GM12878 (cell line): ENCODE measurements around the gene ABI1. TPM values are rescaled to one million over a fixed set of nuclear protein-coding genes. Genes with fewer than 3 reads are reported as not detected.

Source experiments
- ATAC-seq: fragments of 200-7000 bp; cut with Tn5 transposase; 3 replicates; pipeline ENCODE4 v1.9.1; 2020; ENCODE audit warnings: mild to moderate bottlenecking, moderate library complexity
- BruUV-seq: library from RNA; stranded (reverse); fragments of 400-500 nt; replicated peaks from 2 replicates; lab custom pipeline; 2021; lab: Mats Ljungman, UMichigan
- CTCF ChIA-PET: fragments of 300-600 bp; sonication (Branson Sonifier 250); formaldehyde crosslinking; extraction: SDS; loops from one replicate; lab custom pipeline; 2021; ENCODE audit warnings: inconsistent platforms; lab: Yijun Ruan, JAX
- POLR2A ChIA-PET: fragments of 350-600 bp; formaldehyde crosslinking; extraction: SDS; loops from one replicate; lab custom pipeline; 2021; ENCODE audit warnings: inconsistent platforms; lab: Charles Lee
- RAD21 ChIA-PET: fragments of 300-600 bp; sonication (Branson Sonifier 250); formaldehyde crosslinking; loops from one replicate; lab custom pipeline; 2023; ENCODE audit warnings: antibody characterized with exemption; ENCODE audit not compliant: unreplicated experiment; lab: Charles Lee
- SMC1A ChIA-PET: fragments of 300-600 bp; sonication (Branson Sonifier 250); formaldehyde crosslinking; loops from one replicate; lab custom pipeline; 2023; ENCODE audit not compliant: unreplicated experiment, uncharacterized antibody; lab: Charles Lee
- DNase-seq: peaks from one replicate; pipeline ENCODE4 v3.0.0-alpha.2; 2011; ENCODE audit warnings: low read depth, low spot score
- FAIRE-seq: peaks from 3 replicates; lab custom pipeline; 2011; peaks lifted over from hg19 to GRCh38; lab: Jason Lieb, UNC
- H2AFZ ChIP-seq: 2 replicates; pipeline ENCODE4 v1.6.0; 2011; ENCODE audit warnings: low read depth, low read length, control low read depth; ENCODE audit not compliant: control insufficient read depth
- H3K27ac ChIP-seq: 2 replicates; pipeline ENCODE4 v1.5.1; 2011; ENCODE audit warnings: control low read depth; ENCODE audit not compliant: control insufficient read depth, insufficient read depth
- H3K27me3 ChIP-seq, 2 experiments: replicated peaks in 1 of 2; 2 replicates each; pipeline versions ENCODE4 v1.6.0 to v1.6.1; 2011; ENCODE audit warnings: low read length in 1 of 2; ENCODE audit not compliant: control insufficient read depth in 2 of 2, insufficient read depth in 2 of 2
- H3K36me3 ChIP-seq, 2 experiments: 2 replicates each; pipeline ENCODE4 v1.5.1; 2011; ENCODE audit warnings: low read length in 1 of 2; ENCODE audit not compliant: control insufficient read depth in 2 of 2, insufficient read depth in 2 of 2
- H3K4me1 ChIP-seq: 2 replicates; pipeline ENCODE4 v1.6.1; 2011; ENCODE audit warnings: mild to moderate bottlenecking, low read length, moderate library complexity, mixed read lengths; ENCODE audit not compliant: control insufficient read depth, insufficient read depth
- H3K4me2 ChIP-seq: 2 replicates; pipeline ENCODE4 v1.6.0; 2011; ENCODE audit warnings: control low read depth; ENCODE audit not compliant: control insufficient read depth, insufficient read depth
- H3K4me3 ChIP-seq: fragments of 200-600 bp; sonication (generic); 2 replicates; pipeline ENCODE4 v1.5.1; 2016
- H3K79me2 ChIP-seq: 2 replicates; pipeline ENCODE4 v1.6.0; 2011; ENCODE audit warnings: low read length; ENCODE audit not compliant: control insufficient read depth, insufficient read depth
- H3K9ac ChIP-seq: 2 replicates; pipeline ENCODE4 v1.8.0; 2011; ENCODE audit warnings: low read length, control low read depth, mixed read lengths; ENCODE audit not compliant: control insufficient read depth, insufficient read depth
- H3K9me3 ChIP-seq: replicated peaks from 3 replicates; pipeline ENCODE4 v1.5.1; 2011; ENCODE audit warnings: mild to moderate bottlenecking, low read length; ENCODE audit not compliant: control insufficient read depth, insufficient read depth
- H4K20me1 ChIP-seq: 2 replicates; pipeline ENCODE4 v1.6.0; 2011; ENCODE audit not compliant: control insufficient read depth, insufficient read depth
- BCLAF1 ChIP-seq: fragments of 450-650 bp; IDR thresholded peaks from 2 replicates; pipeline ENCODE4 v1.6.1; 2017; ENCODE audit warnings: antibody characterized with exemption, mild to moderate bottlenecking, moderate library complexity
- FOXM1 ChIP-seq: IDR thresholded peaks from 2 replicates; pipeline ENCODE4 v1.6.1; 2012; ENCODE audit warnings: low read depth, mild to moderate bottlenecking, inconsistent platforms, low read length, moderate library complexity
- HDAC6 ChIP-seq: fragments of 200-600 bp; sonication (generic); IDR thresholded peaks from one replicate; pipeline ENCODE4 v1.8.0; 2017; ENCODE audit warnings: antibody characterized with exemption; ENCODE audit not compliant: unreplicated experiment
- JUND ChIP-seq: IDR thresholded peaks from 2 replicates; pipeline ENCODE4 v1.6.1; 2012; ENCODE audit warnings: low read depth, mild to moderate bottlenecking, low read length, improper control_type of control experiment, moderate library complexity
- SPI1 ChIP-seq: IDR thresholded peaks from 2 replicates; pipeline ENCODE4 v1.6.1; 2011; ENCODE audit warnings: low read depth, mild to moderate bottlenecking, low read length, moderate library complexity, borderline replicate concordance; ENCODE audit not compliant: insufficient read depth
- SREBF1 ChIP-seq: IDR thresholded peaks from 2 replicates; pipeline ENCODE4 v1.6.1; 2012; ENCODE audit warnings: mild to moderate bottlenecking, low read length
- SREBF2 ChIP-seq: IDR thresholded peaks from 2 replicates; pipeline ENCODE4 v1.6.1; 2012; ENCODE audit warnings: mild to moderate bottlenecking, low read length
- YY1 ChIP-seq: IDR thresholded peaks from 2 replicates; pipeline ENCODE4 v1.6.1; 2011; ENCODE audit warnings: low read depth, mild to moderate bottlenecking, low read length
- ZNF24 ChIP-seq: fragments of 450-650 bp; IDR thresholded peaks from 2 replicates; pipeline ENCODE4 v1.6.1; 2017; ENCODE audit warnings: antibody characterized with exemption, mild to moderate bottlenecking
- WGBS: methylation state at CpG from one replicate; pipeline ENCODE4 v1.1.6; 2016; ENCODE audit warnings: low lambda C conversion rate; ENCODE audit not compliant: insufficient replicate concordance, insufficient coverage; ENCODE audit errors: missing lambda C conversion rate; 5-methylcytosine and 5-hydroxymethylcytosine counted together
- in situ Hi-C: fragments of 300-500 bp; cut with MboI; formaldehyde crosslinking; loops from 9 replicates; pipeline ENCODE4 v1.14.3; 2018; ENCODE audit warnings: mixed read lengths
- intact Hi-C: fragments of 100-400 bp; cut with micrococcal nuclease; formaldehyde crosslinking; loops from one replicate; pipeline ENCODE4 v1.14.2; 2022; ENCODE audit not compliant: unreplicated experiment
- polyA plus RNA-seq, 11 experiments: library from polyadenylated mRNA; depleted of rRNA in 4 of 11; unstranded in 6 of 11; stranded (reverse) in 5 of 11; fragments of >200 nt; fragmentation: Nextera tagmentation in 4 of 11; fragmentation: Illumina TruSeq in 1 of 11; extraction: Ambion mirVana in 4 of 11; extraction: Trizol in 1 of 11; gene quantifications; 1 replicate in 1 of 11; 2 replicates in 10 of 11; pipeline versions ENCODE4 v1.2.1 to v1.2.3, GENCODE V29; 2011 to 2016; ENCODE audit warnings: inconsistent platforms in 2 of 11, missing spikeins in 2 of 11, low read depth in 1 of 11
- total RNA-seq, 4 experiments: library from RNA; depleted of rRNA in 3 of 4; stranded (reverse); fragments of >200 nt in 3 of 4; fragmentation: Illumina TruSeq in 1 of 4; extraction: Trizol in 1 of 4; gene quantifications; 2 replicates each; pipeline versions ENCODE4 v1.2.1 to v1.2.3, GENCODE V29; 2013 to 2021
- TF ChIP-seq, protein P1 (sequence below): fragments of 450-650 bp; formaldehyde crosslinking; IDR thresholded peaks from 2 replicates; pipeline ENCODE4 v1.4.0; 2022; ENCODE audit warnings: mild to moderate bottlenecking, moderate library complexity
- TF ChIP-seq, protein P2 (sequence below): fragments of 150-350 bp; IDR thresholded peaks from 2 replicates; pipeline ENCODE4 v1.6.1; 2016; ENCODE audit warnings: low read depth, low read length

The ABI1 gene
- total and polyA plus RNA-seq, 10 of the 15 experiments (the other 5 are each of a cell fraction or from before 2014, with no cell fraction given): 31.2 to 73.2 (median 50.7) TPM

DNA sequence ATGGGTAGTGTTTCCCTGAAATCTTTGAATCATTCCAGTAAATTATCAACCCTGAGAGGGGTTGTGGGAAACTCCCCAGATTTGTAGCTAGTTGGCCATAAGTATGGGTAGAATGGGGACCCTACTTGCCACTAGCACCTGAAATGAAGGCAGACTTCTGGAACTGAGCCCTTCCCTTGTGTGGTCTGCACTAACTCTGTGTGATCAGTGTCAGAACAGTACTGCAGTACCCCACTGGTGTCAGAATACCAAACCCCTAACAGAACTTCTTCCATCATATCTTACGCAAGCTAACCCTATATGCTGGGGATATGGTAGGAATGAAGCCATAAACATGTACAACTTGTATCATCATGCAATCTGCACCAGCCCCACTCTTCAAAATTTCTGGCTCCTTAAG is 50.8 kb downstream of the ABI1 start (continued):
- TF ChIP-seq, protein P1, sequence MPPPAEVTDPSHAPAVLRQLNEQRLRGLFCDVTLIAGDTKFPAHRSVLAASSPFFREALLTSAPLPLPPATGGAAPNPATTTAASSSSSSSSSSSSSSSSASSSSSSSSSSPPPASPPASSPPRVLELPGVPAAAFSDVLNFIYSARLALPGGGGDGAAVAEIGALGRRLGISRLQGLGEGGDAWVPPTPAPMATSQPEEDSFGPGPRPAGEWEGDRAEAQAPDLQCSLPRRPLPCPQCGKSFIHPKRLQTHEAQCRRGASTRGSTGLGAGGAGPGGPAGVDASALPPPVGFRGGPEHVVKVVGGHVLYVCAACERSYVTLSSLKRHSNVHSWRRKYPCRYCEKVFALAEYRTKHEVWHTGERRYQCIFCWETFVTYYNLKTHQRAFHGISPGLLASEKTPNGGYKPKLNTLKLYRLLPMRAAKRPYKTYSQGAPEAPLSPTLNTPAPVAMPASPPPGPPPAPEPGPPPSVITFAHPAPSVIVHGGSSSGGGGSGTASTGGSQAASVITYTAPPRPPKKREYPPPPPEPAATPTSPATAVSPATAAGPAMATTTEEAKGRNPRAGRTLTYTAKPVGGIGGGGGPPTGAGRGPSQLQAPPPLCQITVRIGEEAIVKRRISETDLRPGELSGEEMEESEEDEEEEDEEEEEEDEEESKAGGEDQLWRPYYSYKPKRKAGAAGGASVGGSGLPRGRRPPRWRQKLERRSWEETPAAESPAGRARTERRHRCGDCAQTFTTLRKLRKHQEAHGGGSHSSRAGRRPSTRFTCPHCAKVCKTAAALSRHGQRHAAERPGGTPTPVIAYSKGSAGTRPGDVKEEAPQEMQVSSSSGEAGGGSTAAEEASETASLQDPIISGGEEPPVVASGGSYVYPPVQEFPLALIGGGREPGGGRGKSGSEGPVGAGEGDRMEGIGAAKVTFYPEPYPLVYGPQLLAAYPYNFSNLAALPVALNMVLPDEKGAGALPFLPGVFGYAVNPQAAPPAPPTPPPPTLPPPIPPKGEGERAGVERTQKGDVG (CRISPR knock-in tag): no peak
- TF ChIP-seq FOXM1 (no peak), SPI1 (no peak), JUND (no peak), HDAC6 (no peak), ZNF24 (no peak)

- Histone ChIP-seq H3K27ac (no peak overlapping the region; the same call in 1 of the 2 replicates), H3K79me2 (peaks cover 72% of the 10 kb centered on the region), H3K9me3 (no peaks in the 10 kb centered on the region), H2AFZ (no peak overlapping the region), H4K20me1 (no peaks in the 10 kb centered on the region), H3K9ac (no peak overlapping the region), H3K4me2 (no peak overlapping the region), H3K4me1 (peaks cover 19% of the 10 kb centered on the region), H3K36me3 (no peaks in the 10 kb centered on the region; a peak in 1 of 4 replicates), H3K27me3 (no peaks in the 10 kb centered on the region), H3K4me3 (no peak overlapping the region)
- FAIRE-seq: no peak
- SMC1A ChIA-PET: interaction anchor here (0.8 to 4.5 kb wide), 5 partner anchors 9 to 52 kb away, joined by 3 to 31 read pairs (median 3); no protein-coding TSS in a partner anchor
- ATAC-seq: no peak
- in situ Hi-C loops (no loop called here), intact Hi-C loops (no loop called here)
- POLR2A ChIA-PET: interaction anchor here (0.6 to 0.9 kb wide), 2 partner anchors 29 to 52 kb away, joined by 3 to 4 read pairs; no protein-coding TSS in a partner anchor
- WGBS: 67% methylated on average over 4 of the region's 4 CpGs
- CTCF ChIA-PET: interaction anchor here (1.2 to 1.3 kb wide), 3 partner anchors 27 to 81 kb away, joined by 3 to 4 read pairs (median 4); partner anchors contain the start of gene ABI1
- RAD21 ChIA-PET: interaction anchor here (0.9 to 1.2 kb wide), 2 partner anchors 9 to 27 kb away, joined by 3 to 4 read pairs; no protein-coding TSS in a partner anchor
- BruUV-seq: no TSS peak
- no peak for DNase-seq
- TF ChIP-seq, protein P2, sequence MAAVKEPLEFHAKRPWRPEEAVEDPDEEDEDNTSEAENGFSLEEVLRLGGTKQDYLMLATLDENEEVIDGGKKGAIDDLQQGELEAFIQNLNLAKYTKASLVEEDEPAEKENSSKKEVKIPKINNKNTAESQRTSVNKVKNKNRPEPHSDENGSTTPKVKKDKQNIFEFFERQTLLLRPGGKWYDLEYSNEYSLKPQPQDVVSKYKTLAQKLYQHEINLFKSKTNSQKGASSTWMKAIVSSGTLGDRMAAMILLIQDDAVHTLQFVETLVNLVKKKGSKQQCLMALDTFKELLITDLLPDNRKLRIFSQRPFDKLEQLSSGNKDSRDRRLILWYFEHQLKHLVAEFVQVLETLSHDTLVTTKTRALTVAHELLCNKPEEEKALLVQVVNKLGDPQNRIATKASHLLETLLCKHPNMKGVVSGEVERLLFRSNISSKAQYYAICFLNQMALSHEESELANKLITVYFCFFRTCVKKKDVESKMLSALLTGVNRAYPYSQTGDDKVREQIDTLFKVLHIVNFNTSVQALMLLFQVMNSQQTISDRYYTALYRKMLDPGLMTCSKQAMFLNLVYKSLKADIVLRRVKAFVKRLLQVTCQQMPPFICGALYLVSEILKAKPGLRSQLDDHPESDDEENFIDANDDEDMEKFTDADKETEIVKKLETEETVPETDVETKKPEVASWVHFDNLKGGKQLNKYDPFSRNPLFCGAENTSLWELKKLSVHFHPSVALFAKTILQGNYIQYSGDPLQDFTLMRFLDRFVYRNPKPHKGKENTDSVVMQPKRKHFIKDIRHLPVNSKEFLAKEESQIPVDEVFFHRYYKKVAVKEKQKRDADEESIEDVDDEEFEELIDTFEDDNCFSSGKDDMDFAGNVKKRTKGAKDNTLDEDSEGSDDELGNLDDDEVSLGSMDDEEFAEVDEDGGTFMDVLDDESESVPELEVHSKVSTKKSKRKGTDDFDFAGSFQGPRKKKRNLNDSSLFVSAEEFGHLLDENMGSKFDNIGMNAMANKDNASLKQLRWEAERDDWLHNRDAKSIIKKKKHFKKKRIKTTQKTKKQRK: no peak
- no peak for TF ChIP-seq BCLAF1
- TF ChIP-seq SREBF1: no peak
- TF ChIP-seq SREBF2: no peak
- TF ChIP-seq YY1: no peak
Measured at GRCh38 chr10:26807532-26807931, 53.2 kb downstream of the ABI1 start.
